Tibial artery (tissue), 4 donors: ENCODE data around the gene STAT3.

ENCODE experiments used
- DNase-seq, 2 donors: peaks; one replicate each; pipeline ENCODE4 v3.0.0-alpha.2; 2019
- H3K27ac ChIP-seq, 2 donors: fragments of 200-600 bp; sonication (generic) in 1 of 2; 1 replicate in 1 of 2; 2 replicates in 1 of 2; pipeline ENCODE4 v1.5.1; 2018 to 2019; ENCODE audit warnings: mild to moderate bottlenecking in 1 of 2
- H3K27me3 ChIP-seq, 2 donors: fragments of 200-600 bp; sonication (generic) in 1 of 2; one replicate each; pipeline versions ENCODE4 v1.5.1 to v1.6.0; 2016 to 2019
- H3K36me3 ChIP-seq, 3 donors: fragments of 200-600 bp; sonication (generic) in 2 of 3; one replicate each; pipeline ENCODE4 v1.5.1; 2016 to 2019; ENCODE audit warnings: mild to moderate bottlenecking in 2 of 3
- H3K4me1 ChIP-seq, 4 donors: fragments of 200-600 bp; sonication (generic) in 2 of 4; 1 replicate in 3 of 4; 2 replicates in 1 of 4; pipeline ENCODE4 v1.5.1; 2016 to 2019
- H3K4me3 ChIP-seq, 2 donors: fragments of 200-600 bp; sonication (generic) in 1 of 2; 1 replicate in 1 of 2; 2 replicates in 1 of 2; pipeline ENCODE4 v1.5.1; 2018 to 2019; ENCODE audit warnings: mild to moderate bottlenecking in 2 of 2
- H3K9me3 ChIP-seq, 3 donors: fragments of 200-600 bp; sonication (generic) in 1 of 3; one replicate each; pipeline ENCODE4 v1.5.1; 2016 to 2019
- CTCF ChIP-seq, 2 experiments: fragments of 200-600 bp in 1 of 2; fragments of 450-650 bp in 1 of 2; IDR thresholded peaks; one replicate each; pipeline ENCODE4 v1.5.1; 2017 to 2019; ENCODE audit warnings: antibody characterized with exemption in 2 of 2, mild to moderate bottlenecking in 1 of 2, moderate library complexity in 1 of 2
- intact Hi-C: fragments of 100-400 bp; cut with DNase I; formaldehyde crosslinking; loops from one replicate; pipeline ENCODE4 v1.15.0; 2023; ENCODE audit warnings: low total_unique reads

STAT3 gene

GRCh38 chr17:42359133-42359532 is 29.1 kb downstream of the STAT3 start:
- Histone ChIP-seq H3K4me1 (peaks cover 0 to 98% (median 56%) of the 10 kb centered on the region in 4 donors), H3K27me3 (no peaks in the 10 kb centered on the region), H3K4me3 (no peak overlapping the region), H3K9me3 (no peaks in the 10 kb centered on the region), H3K27ac (no peak overlapping the region), H3K36me3 (no peaks in the 10 kb centered on the region)
- intact Hi-C loops, result no loop called here
- no peak for DNase-seq
- no peak for TF ChIP-seq CTCF (IDR thresholded peaks at IDR 0.05)

- Histone ChIP-seq H3K36me3 (no peaks in the 10 kb centered on the region), H3K27me3 (no peaks in the 10 kb centered on the region), H3K9me3 (no peaks in the 10 kb centered on the region), H3K4me3 (no peak overlapping the region), H3K27ac (no peak overlapping the region), H3K4me1 (peaks cover 0 to 98% (median 55%) of the 10 kb centered on the region in 4 donors)
- DNase-seq, result no peak
- intact Hi-C loops, result no loop called here
- no peak for TF ChIP-seq CTCF (IDR thresholded peaks at IDR 0.05)
These were observed 29.8 kb downstream of the STAT3 start for GRCh38 chr17:42358434-42358833.

- Histone ChIP-seq H3K27me3 (no peaks in the 10 kb centered on the region), H3K27ac (no peak overlapping the region), H3K4me1 (peaks cover 0 to 95% (median 38%) of the 10 kb centered on the region in 4 donors), H3K4me3 (no peak overlapping the region), H3K36me3 (no peaks in the 10 kb centered on the region), H3K9me3 (no peaks in the 10 kb centered on the region)
- intact Hi-C loops, result no loop called here
- no peak for TF ChIP-seq CTCF (IDR thresholded peaks at IDR 0.05)
- no peak for DNase-seq
These were observed 33.0 kb downstream of the STAT3 start for GRCh38 chr17:42354956-42355843.

- no peak for TF ChIP-seq CTCF (IDR thresholded peaks at IDR 0.05)
- Histone ChIP-seq H3K4me3 (no peak overlapping the region), H3K27me3 (no peaks in the 10 kb centered on the region), H3K9me3 (no peaks in the 10 kb centered on the region), H3K36me3 (peaks cover 31 to 41% (median 36%) of the 10 kb centered on the region in 3 donors), H3K27ac (peak overlapping the region in 1 of 2 donors; percentile 55), H3K4me1 (peaks cover 5 to 67% (median 34%) of the 10 kb centered on the region in 4 donors)
- intact Hi-C loops, result no loop called here
- no peak for DNase-seq
These were observed 40.1 kb downstream of the STAT3 start for GRCh38 chr17:42348104-42348503.

- Histone ChIP-seq H3K36me3 (peaks cover 36 to 45% (median 39%) of the 10 kb centered on the region in 3 donors), H3K4me1 (peaks cover 5 to 62% (median 34%) of the 10 kb centered on the region in 4 donors)
These were observed 40.6 kb downstream of the STAT3 start for GRCh38 chr17:42347606-42348005.

More at GRCh38 chr17:42347606-42348005, 40.6 kb downstream of the STAT3 start:
- no peaks in the 10 kb centered on the region for H3K9me3 ChIP-seq
- TF ChIP-seq CTCF (IDR thresholded peaks at IDR 0.05), result no peak
- intact Hi-C loops, result no loop called here
- H3K27me3 ChIP-seq, result no peaks in the 10 kb centered on the region
- peak overlapping the region; percentile 42 to 55 for H3K27ac ChIP-seq
- DNase-seq, result peak in 1 of 2 donors; percentile 15
- no peak overlapping the region for H3K4me3 ChIP-seq
